ENCODE data around the gene AIFM2. TPM values are rescaled to one million over a fixed set of nuclear protein-coding genes. Genes with fewer than 3 reads are reported as not detected.
"Not testable (repeated sequence)": the region's sequence is repeated elsewhere in the genome, so short reads cannot be mapped to it uniquely, and the experiment has no call there.

Gene AIFM2
- total RNA-seq, 2 donors from 2014 or later, result 15.4 to 25.7 TPM

- H3K27ac ChIP-seq, result no peak overlapping the region
- no peaks in the 10 kb centered on the region for H3K9me3 ChIP-seq
- no peaks in the 10 kb centered on the region for H3K27me3 ChIP-seq
- intact Hi-C loops (cut with DNase I), result no loop called here
- H3K4me1 ChIP-seq, result peaks cover 10% of the 10 kb centered on the region
- H3K36me3 ChIP-seq, result peaks cover 14% of the 10 kb centered on the region
- H3K9ac ChIP-seq (ENCODE audit: low read depth in 2 of 2, low read length in 2 of 2), result no peak overlapping the region
- no peak for DNase-seq
- TF ChIP-seq CTCF (IDR thresholded peaks at IDR 0.05), result no peak
- H3K4me3 ChIP-seq, result no peak overlapping the region
Measured at GRCh38 chr10:70164163-70164562, 31.5 kb upstream of the AIFM2 start.

GRCh38 chr10:70163448-70163847 lies 30.8 kb upstream of the AIFM2 start:
- Histone ChIP-seq H3K9me3 (no peaks in the 10 kb centered on the region), H3K27ac (no peak overlapping the region), H3K36me3 (peaks cover 14% of the 10 kb centered on the region), H3K27me3 (no peaks in the 10 kb centered on the region), H3K4me3 (no peak overlapping the region), H3K4me1 (peaks cover 6% of the 10 kb centered on the region), H3K9ac (ENCODE audit: low read depth in 2 of 2, low read length in 2 of 2) (no peak overlapping the region)
- no peak for TF ChIP-seq CTCF (IDR thresholded peaks at IDR 0.05)
- no peak for DNase-seq
- intact Hi-C loops (cut with DNase I), result no loop called here

- Histone ChIP-seq H3K27ac (no peak overlapping the region), H3K4me1 (peaks cover 3% of the 10 kb centered on the region), H3K9ac (ENCODE audit: low read depth in 2 of 2, low read length in 2 of 2) (no peak overlapping the region), H3K9me3 (no peaks in the 10 kb centered on the region), H3K4me3 (no peak overlapping the region), H3K36me3 (peaks cover 14% of the 10 kb centered on the region), H3K27me3 (no peaks in the 10 kb centered on the region)
- intact Hi-C loops (cut with DNase I), result no loop called here
- TF ChIP-seq CTCF (IDR thresholded peaks at IDR 0.05), result no peak
- DNase-seq, result no peak
Measured at GRCh38 chr10:70162892-70163201, 30.2 kb upstream of the AIFM2 start.

- H3K9ac ChIP-seq (ENCODE audit: low read depth in 2 of 2, low read length in 2 of 2), result no peak overlapping the region
- no peak overlapping the region for H3K4me3 ChIP-seq
- no peak for TF ChIP-seq CTCF (IDR thresholded peaks at IDR 0.05)
- H3K27me3 ChIP-seq, result no peaks in the 10 kb centered on the region
- H3K9me3 ChIP-seq, result no peaks in the 10 kb centered on the region
- no peak for DNase-seq
- intact Hi-C loops (cut with DNase I), result no loop called here
- H3K4me1 ChIP-seq, result no peaks in the 10 kb centered on the region
- H3K36me3 ChIP-seq, result peaks cover 14% of the 10 kb centered on the region
- no peak overlapping the region for H3K27ac ChIP-seq
Measured at GRCh38 chr10:70162151-70162891, 29.7 kb upstream of the AIFM2 start.

- intact Hi-C loops (cut with DNase I), result no loop called here
- H3K27ac ChIP-seq, result no peak overlapping the region
- TF ChIP-seq CTCF (IDR thresholded peaks at IDR 0.05), result no peak
- no peaks in the 10 kb centered on the region for H3K9me3 ChIP-seq
- no peak for DNase-seq
- H3K27me3 ChIP-seq, result no peaks in the 10 kb centered on the region
- H3K9ac ChIP-seq (ENCODE audit: low read depth in 2 of 2, low read length in 2 of 2), result no peak overlapping the region
- H3K4me3 ChIP-seq, result no peak overlapping the region
- H3K36me3 ChIP-seq, result peaks cover 14% of the 10 kb centered on the region
- H3K4me1 ChIP-seq, result no peaks in the 10 kb centered on the region
Measured at GRCh38 chr10:70160798-70161197, 28.2 kb upstream of the AIFM2 start.

GRCh38 chr10:70159366-70159765 lies 26.7 kb upstream of the AIFM2 start:
- DNase-seq; H3K4me3 ChIP-seq; H3K27me3 ChIP-seq; H3K4me1 ChIP-seq; H3K9me3 ChIP-seq; H3K27ac ChIP-seq; intact Hi-C loops (cut with DNase I); H3K9ac ChIP-seq (ENCODE audit: low read depth in 2 of 2, low read length in 2 of 2): not testable (repeated sequence)
- peaks cover 14% of the 10 kb centered on the region for H3K36me3 ChIP-seq
